Measurements from ENCODE around the gene ZNF236. TPM values are rescaled to one million over a fixed set of nuclear protein-coding genes. Genes with fewer than 3 reads are reported as not detected.
A peak's percentile ranks its signal among the peaks of the same experiment; 100 is the strongest.

Gene ZNF236
- total and polyA plus RNA-seq, 2 of the 8 experiments (the other 6 are each of a cell fraction or from before 2014, with no cell fraction given), result 6.7 to 14.5 TPM

DNA sequence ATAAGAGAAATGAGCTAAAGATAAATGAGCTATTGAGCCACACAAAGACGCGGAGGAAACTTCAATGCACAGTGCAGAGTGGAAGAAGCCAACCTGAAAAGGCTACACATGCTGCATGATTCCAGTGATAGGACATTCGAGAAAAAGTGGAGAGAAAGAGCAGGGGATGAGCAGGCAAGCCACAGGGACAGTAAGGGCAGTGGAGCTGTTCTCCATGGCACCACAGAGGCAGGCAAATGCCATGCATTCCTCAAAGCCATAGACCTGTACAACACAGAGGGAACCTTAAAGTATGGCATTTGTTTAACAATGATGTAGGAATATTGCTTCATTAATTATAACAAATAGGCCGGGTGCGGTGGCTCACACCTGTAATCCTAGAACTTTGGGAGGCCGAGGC is 36.5 kb upstream of the ZNF236 start:
- no peak overlapping the region for H3K4me2 ChIP-seq (ENCODE audit: insufficient read depth in 1 of 2, low read depth in 2 of 2, low read length in 2 of 2)
- no peak overlapping the region for H2BK5ac ChIP-seq (ENCODE audit: low read depth, low read length)
- no peak overlapping the region for H4K8ac ChIP-seq (ENCODE audit: extremely low read depth, insufficient read depth, low read length)
- H3K79me2 ChIP-seq (ENCODE audit: control insufficient read depth in 1 of 2, insufficient read depth in 2 of 2, low read length in 2 of 2), result no peaks in the 10 kb centered on the region
- H2BK20ac ChIP-seq (ENCODE audit: low read length), result no peak overlapping the region
- no peak for FAIRE-seq
- H2BK120ac ChIP-seq (replicated peaks; ENCODE audit: low read depth, low read length), result no peak overlapping the region
- peaks cover 0 to 3% (median 0%) of the 10 kb centered on the region in 4 experiments; a peak in 2 of 7 replicates for H3K4me1 ChIP-seq (replicated peaks in 1 of 4; ENCODE audit: control insufficient read depth in 3 of 4, insufficient read depth in 4 of 4, low read length in 3 of 4)
- no peak overlapping the region for H2BK12ac ChIP-seq (ENCODE audit: low read depth, low read length)
- no peaks in the 10 kb centered on the region for H3K36me3 ChIP-seq (ENCODE audit: control insufficient read depth in 2 of 4, insufficient read depth in 4 of 4, low read length in 3 of 4)
- H3K4ac ChIP-seq (replicated peaks; ENCODE audit: insufficient read length, low read depth, low read length), result no peak overlapping the region
- CTCF ChIA-PET (ENCODE audit: partially characterized antibody), result interaction anchor here (0.5 to 1.1 kb wide), 5 partner anchors 9 to 99 kb away, joined by 3 to 5 read pairs (median 3); no protein-coding TSS in a partner anchor
- H3K56ac ChIP-seq (replicated peaks; ENCODE audit: insufficient read length, low read depth, low read length), result no peak overlapping the region
- POLR2A ChIA-PET (ENCODE audit: partially characterized antibody), result interaction anchor here (0.5 kb wide), 1 partner anchor 21 kb away, joined by 3 read pairs; no protein-coding TSS in a partner anchor
- H2AFZ ChIP-seq (ENCODE audit: low read length), result peak overlapping the region; percentile 39; the same call in 1 of the 2 replicates
- no peaks in the 10 kb centered on the region for H4K20me1 ChIP-seq (replicated peaks in 1 of 2; ENCODE audit: control insufficient read depth in 1 of 2, insufficient read depth in 2 of 2, low read length in 2 of 2)
- H3K23me2 ChIP-seq (ENCODE audit: low read depth, low read length), result no peaks in the 10 kb centered on the region
- DNase-seq (ENCODE audit: low read depth in 1 of 2, low spot score in 2 of 2), result no peak
- H3K4me3 ChIP-seq (ENCODE audit: extremely low read depth in 1 of 4, insufficient read depth in 2 of 4, low read depth in 3 of 4, low read length in 4 of 4), result no peak overlapping the region
- no peak overlapping the region for H3K14ac ChIP-seq (ENCODE audit: insufficient read length)
- no peak overlapping the region for H2AK5ac ChIP-seq (ENCODE audit: low read depth, low read length)
- H3K79me1 ChIP-seq (ENCODE audit: low read depth, low read length), result no peaks in the 10 kb centered on the region
- H2BK15ac ChIP-seq (ENCODE audit: low read length), result no peak overlapping the region
- H3K27me3 ChIP-seq (replicated peaks in 1 of 4; ENCODE audit: control insufficient read depth in 3 of 4, extremely low read depth in 1 of 4, insufficient read depth in 3 of 4, low read length in 3 of 4), result no peaks in the 10 kb centered on the region
- no peak overlapping the region for H3K27ac ChIP-seq (ENCODE audit: low read depth, low read length)
- H3K23ac ChIP-seq (ENCODE audit: insufficient read length), result no peak overlapping the region
- 95% methylated on average over 6 of the region's 6 CpGs; no CpG with 5 or more reads in 1 of the 2 experiments for WGBS, 2 experiments (ENCODE audit: extremely low coverage in 1 of 2, insufficient coverage in 1 of 2, insufficient read length in 1 of 2, insufficient replicate concordance in 2 of 2, low coverage in 1 of 2, low lambda C conversion rate in 2 of 2, missing lambda C conversion rate in 1 of 2)
- no peak overlapping the region for H3K9ac ChIP-seq (replicated peaks in 1 of 4; ENCODE audit: extremely low read depth in 1 of 4, low read depth in 3 of 4, low read length in 3 of 4)
- peaks cover 0 to 19% of the 10 kb centered on the region in 2 experiments; a peak in 2 of 4 replicates for H3K9me3 ChIP-seq (ENCODE audit: insufficient read depth in 2 of 2, low read depth in 1 of 2, low read length in 1 of 2)
- H4K91ac ChIP-seq (replicated peaks; ENCODE audit: insufficient read length, low read length), result no peak overlapping the region
- TF ChIP-seq, protein P1, sequence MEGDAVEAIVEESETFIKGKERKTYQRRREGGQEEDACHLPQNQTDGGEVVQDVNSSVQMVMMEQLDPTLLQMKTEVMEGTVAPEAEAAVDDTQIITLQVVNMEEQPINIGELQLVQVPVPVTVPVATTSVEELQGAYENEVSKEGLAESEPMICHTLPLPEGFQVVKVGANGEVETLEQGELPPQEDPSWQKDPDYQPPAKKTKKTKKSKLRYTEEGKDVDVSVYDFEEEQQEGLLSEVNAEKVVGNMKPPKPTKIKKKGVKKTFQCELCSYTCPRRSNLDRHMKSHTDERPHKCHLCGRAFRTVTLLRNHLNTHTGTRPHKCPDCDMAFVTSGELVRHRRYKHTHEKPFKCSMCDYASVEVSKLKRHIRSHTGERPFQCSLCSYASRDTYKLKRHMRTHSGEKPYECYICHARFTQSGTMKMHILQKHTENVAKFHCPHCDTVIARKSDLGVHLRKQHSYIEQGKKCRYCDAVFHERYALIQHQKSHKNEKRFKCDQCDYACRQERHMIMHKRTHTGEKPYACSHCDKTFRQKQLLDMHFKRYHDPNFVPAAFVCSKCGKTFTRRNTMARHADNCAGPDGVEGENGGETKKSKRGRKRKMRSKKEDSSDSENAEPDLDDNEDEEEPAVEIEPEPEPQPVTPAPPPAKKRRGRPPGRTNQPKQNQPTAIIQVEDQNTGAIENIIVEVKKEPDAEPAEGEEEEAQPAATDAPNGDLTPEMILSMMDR (IDR thresholded peaks at IDR 0.05; ENCODE audit: control extremely low read depth in 1 of 3, insufficient read depth in 1 of 3, low read depth in 1 of 3, low read length in 3 of 3), result no peak
- TF ChIP-seq CEBPB (IDR thresholded peaks at IDR 0.05; ENCODE audit: low read depth, low read length) (no peak), SAP30 (IDR thresholded peaks at IDR 0.05; ENCODE audit: insufficient read depth, insufficient replicate concordance, low read length) (no peak), SRF (IDR thresholded peaks at IDR 0.05; ENCODE audit: low read depth, low read length) (no peak), CBX5 (IDR thresholded peaks at IDR 0.05; ENCODE audit: low read depth, low read length) (no peak)
- H4K5ac ChIP-seq (ENCODE audit: insufficient read length, low read depth, low read length), result no peak overlapping the region
- H3K18ac ChIP-seq (ENCODE audit: extremely low read depth, low read length), result no peak overlapping the region

Data from H1 (cell line).